ENCODE measurements around the gene ORC5.
A peak's percentile ranks its signal among the peaks of the same experiment; 100 is the strongest.

Gene ORC5

DNA sequence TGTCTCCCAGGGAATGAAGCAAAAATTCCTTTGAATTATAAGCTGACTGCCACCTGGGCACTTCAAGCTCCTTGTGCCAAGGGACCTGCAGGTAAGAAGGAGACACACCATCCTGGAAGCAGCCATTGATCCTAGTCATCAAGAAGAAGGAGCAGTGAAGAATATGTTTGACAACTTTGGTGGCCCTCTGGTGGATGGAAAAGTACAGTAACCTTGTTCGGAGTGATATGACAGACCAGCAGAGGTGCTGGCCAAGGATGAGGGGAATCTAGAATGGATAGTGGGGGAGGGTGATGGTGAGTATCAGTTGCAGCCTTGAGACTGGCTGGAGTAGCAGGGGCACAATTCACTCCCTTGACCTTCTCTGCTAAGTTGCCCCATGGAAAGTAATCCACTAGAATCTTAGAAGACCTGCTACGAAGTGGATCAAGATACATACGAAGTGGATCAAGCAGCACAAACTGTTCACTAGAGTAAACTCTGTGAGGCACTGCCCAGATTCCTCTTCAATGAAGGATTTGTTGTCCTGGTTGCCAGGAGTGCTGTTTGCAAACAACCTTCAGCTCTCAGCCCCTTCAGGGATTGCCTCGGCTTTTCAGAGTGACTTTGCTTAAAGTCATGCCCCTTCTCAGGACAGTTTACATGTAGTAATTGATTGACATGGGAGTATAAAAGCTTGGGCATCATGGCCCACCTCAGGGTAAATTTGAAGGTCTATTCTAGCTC, 44.8 kb upstream of the ORC5 start:
- H2AFZ ChIP-seq (ENCODE audit: low read depth) = no peak overlapping the region
- no peaks in the 10 kb centered on the region for H3K36me3 ChIP-seq (ENCODE audit: insufficient read depth)
- H3K4me3 ChIP-seq (IDR thresholded peaks at IDR 0.05; ENCODE audit: insufficient read depth, low read depth, low read length) = no peak overlapping the region
- H3K9ac ChIP-seq = no peak overlapping the region
- TF ChIP-seq, protein P1, sequence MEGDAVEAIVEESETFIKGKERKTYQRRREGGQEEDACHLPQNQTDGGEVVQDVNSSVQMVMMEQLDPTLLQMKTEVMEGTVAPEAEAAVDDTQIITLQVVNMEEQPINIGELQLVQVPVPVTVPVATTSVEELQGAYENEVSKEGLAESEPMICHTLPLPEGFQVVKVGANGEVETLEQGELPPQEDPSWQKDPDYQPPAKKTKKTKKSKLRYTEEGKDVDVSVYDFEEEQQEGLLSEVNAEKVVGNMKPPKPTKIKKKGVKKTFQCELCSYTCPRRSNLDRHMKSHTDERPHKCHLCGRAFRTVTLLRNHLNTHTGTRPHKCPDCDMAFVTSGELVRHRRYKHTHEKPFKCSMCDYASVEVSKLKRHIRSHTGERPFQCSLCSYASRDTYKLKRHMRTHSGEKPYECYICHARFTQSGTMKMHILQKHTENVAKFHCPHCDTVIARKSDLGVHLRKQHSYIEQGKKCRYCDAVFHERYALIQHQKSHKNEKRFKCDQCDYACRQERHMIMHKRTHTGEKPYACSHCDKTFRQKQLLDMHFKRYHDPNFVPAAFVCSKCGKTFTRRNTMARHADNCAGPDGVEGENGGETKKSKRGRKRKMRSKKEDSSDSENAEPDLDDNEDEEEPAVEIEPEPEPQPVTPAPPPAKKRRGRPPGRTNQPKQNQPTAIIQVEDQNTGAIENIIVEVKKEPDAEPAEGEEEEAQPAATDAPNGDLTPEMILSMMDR (conservative IDR thresholded peaks at IDR 0.05; ENCODE audit: low read depth, low read length) = 0 out of 2 replicates have a peak, but pooled peaks have one; percentile 11
- no peak overlapping the region for H3K4me2 ChIP-seq
- H3K79me2 ChIP-seq (ENCODE audit: insufficient read depth, low read depth) = no peaks in the 10 kb centered on the region
- H4K20me1 ChIP-seq (ENCODE audit: insufficient read depth) = no peaks in the 10 kb centered on the region
- no peaks in the 10 kb centered on the region for H3K4me1 ChIP-seq (ENCODE audit: low read depth, poor library complexity, severe bottlenecking)
- H3K27ac ChIP-seq = no peak overlapping the region
- H3K27me3 ChIP-seq (ENCODE audit: insufficient read depth, low read depth) = no peaks in the 10 kb centered on the region

DNA sequence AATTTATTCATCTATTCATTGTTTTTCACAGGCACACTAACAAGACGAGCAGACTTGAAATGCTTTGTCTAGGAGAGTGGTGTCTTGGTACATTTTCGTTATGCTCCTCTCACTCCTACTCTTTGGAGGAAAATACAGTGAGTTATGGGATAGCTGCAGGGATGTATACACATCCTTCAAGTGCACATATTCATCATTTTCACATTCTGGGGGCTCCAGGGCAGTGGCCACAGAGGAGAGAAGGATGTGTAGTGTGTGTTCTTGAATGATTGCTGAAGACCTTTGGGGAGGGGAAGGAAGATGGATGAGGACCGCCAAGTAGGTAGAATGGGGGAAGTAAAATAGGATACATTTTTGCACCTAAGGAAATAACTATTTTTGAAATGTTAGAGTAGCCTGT, 34.8 kb upstream of the ORC5 start:
- Histone ChIP-seq H4K20me1 (ENCODE audit: insufficient read depth) (no peaks in the 10 kb centered on the region), H3K9ac (no peak overlapping the region), H3K4me1 (ENCODE audit: low read depth, poor library complexity, severe bottlenecking) (peaks cover 28% of the 10 kb centered on the region), H3K4me2 (no peak overlapping the region), H3K36me3 (ENCODE audit: insufficient read depth) (no peaks in the 10 kb centered on the region), H3K79me2 (ENCODE audit: insufficient read depth, low read depth) (no peaks in the 10 kb centered on the region), H3K27ac (no peak overlapping the region), H2AFZ (ENCODE audit: low read depth) (no peak overlapping the region), H3K27me3 (ENCODE audit: insufficient read depth, low read depth) (no peaks in the 10 kb centered on the region), H3K4me3 (IDR thresholded peaks at IDR 0.05; ENCODE audit: insufficient read depth, low read depth, low read length) (no peak overlapping the region)
- TF ChIP-seq, protein P1 (conservative IDR thresholded peaks at IDR 0.05; ENCODE audit: low read depth, low read length) = no peak

DNA sequence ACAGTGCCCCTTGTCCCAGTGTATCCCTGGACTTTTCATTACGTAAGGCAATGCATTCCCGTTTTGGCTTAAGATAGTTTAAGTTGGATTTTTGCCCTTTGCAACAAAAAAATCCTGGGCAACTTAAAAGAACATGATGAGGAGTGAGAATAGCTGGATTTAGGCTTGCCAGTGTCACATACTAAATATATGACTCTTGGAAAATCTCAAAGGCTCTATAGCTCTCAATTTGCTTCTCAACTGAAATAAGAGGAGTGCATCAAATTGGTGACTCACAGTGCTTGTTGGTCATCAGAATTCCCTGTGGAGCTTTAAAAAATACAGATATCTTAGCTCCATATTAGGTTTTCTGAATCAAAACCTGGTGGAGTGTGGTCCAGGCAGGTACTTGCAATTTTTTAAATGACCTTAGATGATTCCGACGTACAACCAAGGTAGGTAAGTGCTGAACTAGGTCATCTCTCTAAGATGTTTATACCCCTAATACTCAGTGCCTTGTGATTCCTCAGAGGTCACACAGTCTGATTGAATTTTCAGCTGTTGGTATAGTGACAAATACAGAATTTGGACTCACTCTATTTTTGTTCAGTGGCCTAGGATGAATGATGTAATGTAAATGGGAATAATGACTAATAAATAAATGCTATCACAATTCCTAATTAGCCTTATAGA, 33.9 kb upstream of the ORC5 start:
- H3K4me2 ChIP-seq = no peak overlapping the region
- no peak overlapping the region for H3K4me3 ChIP-seq (IDR thresholded peaks at IDR 0.05; ENCODE audit: insufficient read depth, low read depth, low read length)
- no peaks in the 10 kb centered on the region for H3K79me2 ChIP-seq (ENCODE audit: insufficient read depth, low read depth)
- H3K9ac ChIP-seq = no peak overlapping the region
- H3K27ac ChIP-seq = no peak overlapping the region
- no peaks in the 10 kb centered on the region for H4K20me1 ChIP-seq (ENCODE audit: insufficient read depth)
- H2AFZ ChIP-seq (ENCODE audit: low read depth) = no peak overlapping the region
- TF ChIP-seq, protein P1 (conservative IDR thresholded peaks at IDR 0.05; ENCODE audit: low read depth, low read length) = no peak
- no peaks in the 10 kb centered on the region for H3K27me3 ChIP-seq (ENCODE audit: insufficient read depth, low read depth)
- H3K4me1 ChIP-seq (ENCODE audit: low read depth, poor library complexity, severe bottlenecking) = peaks cover 28% of the 10 kb centered on the region
- H3K36me3 ChIP-seq (ENCODE audit: insufficient read depth) = no peaks in the 10 kb centered on the region

DNA sequence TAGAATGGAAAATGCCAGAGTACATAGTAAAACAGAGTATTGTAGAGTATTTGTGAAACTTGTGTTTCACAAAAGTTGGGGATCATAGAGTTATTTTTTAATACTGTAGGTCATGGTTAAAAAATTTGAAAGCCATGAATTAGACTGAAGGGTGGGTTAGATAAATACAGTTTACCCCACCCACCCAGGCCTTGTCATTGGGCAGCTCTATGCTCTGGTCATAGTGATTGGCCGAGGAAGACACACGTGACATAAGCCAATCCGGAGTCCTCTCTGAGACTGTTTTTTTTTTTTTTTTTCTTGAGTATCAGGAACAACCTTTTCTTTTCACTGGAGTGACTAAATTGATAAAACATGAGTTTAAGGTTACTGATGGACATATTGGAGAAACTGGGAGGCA, 33.3 kb upstream of the ORC5 start:
- H3K27ac ChIP-seq = no peak overlapping the region
- no peak overlapping the region for H3K4me3 ChIP-seq (IDR thresholded peaks at IDR 0.05; ENCODE audit: insufficient read depth, low read depth, low read length)
- H3K9ac ChIP-seq = no peak overlapping the region
- H3K4me1 ChIP-seq (ENCODE audit: low read depth, poor library complexity, severe bottlenecking) = peaks cover 28% of the 10 kb centered on the region
- H4K20me1 ChIP-seq (ENCODE audit: insufficient read depth) = no peaks in the 10 kb centered on the region
- peak overlapping the region; percentile 41 for H3K4me2 ChIP-seq
- no peaks in the 10 kb centered on the region for H3K36me3 ChIP-seq (ENCODE audit: insufficient read depth)
- no peaks in the 10 kb centered on the region for H3K79me2 ChIP-seq (ENCODE audit: insufficient read depth, low read depth)
- H3K27me3 ChIP-seq (ENCODE audit: insufficient read depth, low read depth) = no peaks in the 10 kb centered on the region
- no peak overlapping the region for H2AFZ ChIP-seq (ENCODE audit: low read depth)
- TF ChIP-seq, protein P1 (conservative IDR thresholded peaks at IDR 0.05; ENCODE audit: low read depth, low read length) = no peak

All from KMS-11 (cell line).